ENCODE results near the gene CLDN16. TPM values are rescaled to one million over a fixed set of nuclear protein-coding genes. Genes with fewer than 3 reads are reported as not detected.

CLDN16 gene
- polyA plus RNA-seq, 1 donor (not counting 4 experiments of a cell fraction or from before 2014, with no cell fraction given), result 0.88 TPM

- peaks cover 28% of the 10 kb centered on the region for H3K4me1 ChIP-seq (ENCODE audit: control insufficient read depth, extremely low read depth, insufficient read depth, low read length)
- FAIRE-seq (peak; percentile 84), DNase-seq (ENCODE audit: low read depth, low spot score) (no peak)
- TF ChIP-seq CTCF (optimal IDR thresholded peaks at IDR 0.05 in 1 of 3, IDR thresholded peaks at IDR 0.05 in 1 of 3, conservative IDR thresholded peaks at IDR 0.05 in 1 of 3; ENCODE audit: extremely low read depth in 1 of 3, insufficient read depth in 2 of 3, low read length in 3 of 3), result no peak
- no peak for TF ChIP-seq EZH2 (IDR thresholded peaks at IDR 0.05; ENCODE audit: low read length)
- peak overlapping the region; percentile 69 for H2AFZ ChIP-seq (ENCODE audit: control insufficient read depth, low read length)
- dilution Hi-C loops (cut with MboI; ENCODE audit: extremely low pct_ligation_motif_present, low sequenced_read_pairs), result no loop called here
- H3K4me3 ChIP-seq (ENCODE audit: control insufficient read depth in 2 of 3, extremely low read depth in 1 of 3, insufficient read depth in 2 of 3, low read depth in 1 of 3, low read length in 3 of 3), result no peak overlapping the region
- no peaks in the 10 kb centered on the region for H3K36me3 ChIP-seq (ENCODE audit: control insufficient read depth in 2 of 2, extremely low read depth in 1 of 2, insufficient read depth in 2 of 2, low read length in 2 of 2)
- no peaks in the 10 kb centered on the region for H3K79me2 ChIP-seq (ENCODE audit: control insufficient read depth, insufficient read depth, low read length)
- no peaks in the 10 kb centered on the region for H4K20me1 ChIP-seq (ENCODE audit: control insufficient read depth, extremely low read depth, insufficient read depth, low read length)
- H3K9ac ChIP-seq (ENCODE audit: control insufficient read depth, extremely low read depth, insufficient read depth, low read length), result peak overlapping the region; percentile 91
- peak overlapping the region; percentile 100 for H3K27ac ChIP-seq (ENCODE audit: control insufficient read depth, insufficient read depth, low read length)
- H3K9me1 ChIP-seq (ENCODE audit: control insufficient read depth, extremely low read depth, insufficient read depth, low read length), result no peaks in the 10 kb centered on the region
- peak overlapping the region; percentile 71 for H3K4me2 ChIP-seq (ENCODE audit: control insufficient read depth, extremely low read depth, insufficient read depth, low read depth, low read length)
- no peaks in the 10 kb centered on the region for H3K9me3 ChIP-seq (ENCODE audit: control insufficient read depth, low read depth, low read length)
- no peaks in the 10 kb centered on the region for H3K27me3 ChIP-seq (ENCODE audit: control insufficient read depth, extremely low read depth, insufficient read depth, low read length)
Observed at GRCh38 chr3:190346541-190346940, 41.4 kb upstream of the CLDN16 start.

- Histone ChIP-seq H4K20me1 (ENCODE audit: control insufficient read depth, extremely low read depth, insufficient read depth, low read length) (no peaks in the 10 kb centered on the region), H3K27me3 (ENCODE audit: control insufficient read depth, extremely low read depth, insufficient read depth, low read length) (no peaks in the 10 kb centered on the region), H3K4me2 (ENCODE audit: control insufficient read depth, extremely low read depth, insufficient read depth, low read depth, low read length) (no peak overlapping the region), H3K9me1 (ENCODE audit: control insufficient read depth, extremely low read depth, insufficient read depth, low read length) (no peaks in the 10 kb centered on the region), H3K4me3 (ENCODE audit: control insufficient read depth in 2 of 3, extremely low read depth in 1 of 3, insufficient read depth in 2 of 3, low read depth in 1 of 3, low read length in 3 of 3) (no peak overlapping the region), H3K9ac (ENCODE audit: control insufficient read depth, extremely low read depth, insufficient read depth, low read length) (no peak overlapping the region), H3K9me3 (ENCODE audit: control insufficient read depth, low read depth, low read length) (no peaks in the 10 kb centered on the region), H3K36me3 (ENCODE audit: control insufficient read depth in 2 of 2, extremely low read depth in 1 of 2, insufficient read depth in 2 of 2, low read length in 2 of 2) (no peaks in the 10 kb centered on the region), H3K4me1 (ENCODE audit: control insufficient read depth, extremely low read depth, insufficient read depth, low read length) (peaks cover 22% of the 10 kb centered on the region), H3K79me2 (ENCODE audit: control insufficient read depth, insufficient read depth, low read length) (no peaks in the 10 kb centered on the region), H2AFZ (ENCODE audit: control insufficient read depth, low read length) (no peak overlapping the region), H3K27ac (ENCODE audit: control insufficient read depth, insufficient read depth, low read length) (no peak overlapping the region)
- TF ChIP-seq EZH2 (IDR thresholded peaks at IDR 0.05; ENCODE audit: low read length) (no peak), CTCF (optimal IDR thresholded peaks at IDR 0.05 in 1 of 3, IDR thresholded peaks at IDR 0.05 in 1 of 3, conservative IDR thresholded peaks at IDR 0.05 in 1 of 3; ENCODE audit: extremely low read depth in 1 of 3, insufficient read depth in 2 of 3, low read length in 3 of 3) (no peak)
- dilution Hi-C loops (cut with MboI; ENCODE audit: extremely low pct_ligation_motif_present, low sequenced_read_pairs), result no loop called here
- no peak for DNase-seq (ENCODE audit: low read depth, low spot score)
- no peak for FAIRE-seq
Observed at GRCh38 chr3:190352861-190353457, 35.0 kb upstream of the CLDN16 start.
